K562 (cell line): Measurements from ENCODE around the gene CDK4. TPM values are rescaled to one million over a fixed set of nuclear protein-coding genes. Genes with fewer than 3 reads are reported as not detected.

ENCODE experiments used
- ETV1 ChIP-seq: fragments of 450-650 bp; conservative IDR thresholded peaks from 2 replicates; pipeline ENCODE4 v1.6.1; 2016; ENCODE audit warnings: missing genetic modification characterization, control low read depth, low read depth, missing compliant biosample characterization
- FOXJ3 ChIP-seq: sonication (generic); formaldehyde crosslinking; IDR thresholded peaks from 2 replicates; pipeline ENCODE4 v1.4.0; 2020; ENCODE audit warnings: mild to moderate bottlenecking, missing genetic modification reagents
- HCFC1 ChIP-seq: IDR thresholded peaks from 2 replicates; pipeline ENCODE4 v1.6.1; 2012; ENCODE audit warnings: low read depth, low read length, improper control_type of control experiment
- KAT8 ChIP-seq: fragments of 450-650 bp; IDR thresholded peaks from 2 replicates; pipeline ENCODE4 v1.6.1; 2016; ENCODE audit warnings: low read depth, mild to moderate bottlenecking
- NFIC ChIP-seq: fragments of 450-650 bp; IDR thresholded peaks from 2 replicates; pipeline ENCODE4 v1.6.1; 2017; ENCODE audit warnings: mild to moderate bottlenecking, inconsistent platforms
- NRF1 ChIP-seq, 2 experiments: fragments of 450-650 bp; IDR thresholded peaks in 1 of 2; conservative IDR thresholded peaks in 1 of 2; 2 replicates each; pipeline ENCODE4 v1.6.1; 2014; ENCODE audit warnings: mild to moderate bottlenecking in 2 of 2
- PHF8 ChIP-seq: fragments of 200-600 bp; sonication (generic); IDR thresholded peaks from 2 replicates; pipeline ENCODE4 v1.6.1; 2012; ENCODE audit warnings: mixed run types, mild to moderate bottlenecking, inconsistent platforms, low read length, moderate library complexity, borderline replicate concordance
- POLR2AphosphoS5 ChIP-seq: IDR thresholded peaks from 2 replicates; pipeline ENCODE4 v1.6.1; 2011; ENCODE audit warnings: mild to moderate bottlenecking, low read depth, low read length, moderate library complexity; ENCODE audit not compliant: control insufficient read depth, insufficient read depth
- TEAD1 ChIP-seq, 2 experiments: fragments of 450-650 bp in 1 of 2; sonication (generic) in 1 of 2; formaldehyde crosslinking; IDR thresholded peaks; 2 replicates each; pipeline versions ENCODE4 v1.4.0 to v1.8.0; 2020 to 2022; ENCODE audit warnings: mild to moderate bottlenecking in 2 of 2, missing genetic modification reagents in 1 of 2
- ZBTB7A ChIP-seq: IDR thresholded peaks from 2 replicates; pipeline ENCODE4 v1.6.1; 2011; ENCODE audit warnings: low read depth, mild to moderate bottlenecking, low read length, moderate library complexity, borderline replicate concordance; ENCODE audit not compliant: control insufficient read depth
- polyA plus RNA-seq, 8 experiments: library from polyadenylated mRNA; depleted of rRNA in 4 of 8; stranded (reverse) in 5 of 8; unstranded in 3 of 8; fragments of >200 nt; fragmentation: Nextera tagmentation in 2 of 8; fragmentation: Illumina TruSeq in 1 of 8; extraction: Ambion mirVana in 2 of 8; extraction: Trizol in 1 of 8; gene quantifications; 2 replicates each; pipeline versions ENCODE4 v1.2.1 to v1.2.3, GENCODE V29; 2011 to 2014; ENCODE audit warnings: inconsistent platforms in 1 of 8, missing spikeins in 1 of 8
- total RNA-seq, 7 experiments: library from RNA; depleted of rRNA in 6 of 7; stranded (reverse); fragments of >200 nt in 6 of 7; fragmentation: Illumina TruSeq in 2 of 7; extraction: Trizol in 2 of 7; gene quantifications; 2 replicates each; pipeline versions ENCODE4 v1.2.1 to v1.2.3, GENCODE V29; 2011 to 2021; ENCODE audit warnings: low replicate concordance in 1 of 7
- TF ChIP-seq, protein P1 (sequence below), 2 experiments: fragments of 450-650 bp in 1 of 2; IDR thresholded peaks; 2 replicates each; pipeline ENCODE4 v1.6.1; 2011 to 2017; ENCODE audit warnings: low read depth in 2 of 2, antibody characterized with exemption in 1 of 2, borderline replicate concordance in 1 of 2, low read length in 1 of 2, mild to moderate bottlenecking in 1 of 2, mixed read lengths in 1 of 2; ENCODE audit not compliant: control insufficient read depth in 1 of 2
- TF ChIP-seq, protein P2 (sequence below), 2 experiments: fragments of 450-650 bp; conservative IDR thresholded peaks; 2 replicates each; pipeline ENCODE4 v1.6.1; 2017; ENCODE audit warnings: mild to moderate bottlenecking in 2 of 2, moderate library complexity in 2 of 2
- TF ChIP-seq, protein P3 (sequence below): fragments of 200-800 bp; sonication (Bioruptor generic); IDR thresholded peaks from 2 replicates; pipeline ENCODE4 v1.6.1; 2017; ENCODE audit warnings: missing genetic modification characterization, missing compliant biosample characterization
- TF ChIP-seq, protein P4 (sequence below), 2 experiments: IDR thresholded peaks; 2 replicates each; pipeline ENCODE4 v1.6.1; 2011; ENCODE audit warnings: borderline replicate concordance in 1 of 2, control low read depth in 1 of 2, low read depth in 1 of 2, low read length in 1 of 2, mild to moderate bottlenecking in 1 of 2, mixed read lengths in 1 of 2, moderate library complexity in 1 of 2; ENCODE audit not compliant: insufficient read depth in 1 of 2, insufficient read length in 1 of 2, poor library complexity in 1 of 2, severe bottlenecking in 1 of 2; ENCODE audit errors: extremely low read depth in 1 of 2
- TF ChIP-seq, protein P5 (sequence below), 2 experiments: fragments of 450-650 bp; IDR thresholded peaks; 2 replicates each; pipeline ENCODE4 v1.6.1; 2016

Gene CDK4
- total and polyA plus RNA-seq, 9 of the 15 experiments (the other 6 are each of a cell fraction or from before 2014, with no cell fraction given), result 37.8 to 436 (median 238) TPM

DNA sequence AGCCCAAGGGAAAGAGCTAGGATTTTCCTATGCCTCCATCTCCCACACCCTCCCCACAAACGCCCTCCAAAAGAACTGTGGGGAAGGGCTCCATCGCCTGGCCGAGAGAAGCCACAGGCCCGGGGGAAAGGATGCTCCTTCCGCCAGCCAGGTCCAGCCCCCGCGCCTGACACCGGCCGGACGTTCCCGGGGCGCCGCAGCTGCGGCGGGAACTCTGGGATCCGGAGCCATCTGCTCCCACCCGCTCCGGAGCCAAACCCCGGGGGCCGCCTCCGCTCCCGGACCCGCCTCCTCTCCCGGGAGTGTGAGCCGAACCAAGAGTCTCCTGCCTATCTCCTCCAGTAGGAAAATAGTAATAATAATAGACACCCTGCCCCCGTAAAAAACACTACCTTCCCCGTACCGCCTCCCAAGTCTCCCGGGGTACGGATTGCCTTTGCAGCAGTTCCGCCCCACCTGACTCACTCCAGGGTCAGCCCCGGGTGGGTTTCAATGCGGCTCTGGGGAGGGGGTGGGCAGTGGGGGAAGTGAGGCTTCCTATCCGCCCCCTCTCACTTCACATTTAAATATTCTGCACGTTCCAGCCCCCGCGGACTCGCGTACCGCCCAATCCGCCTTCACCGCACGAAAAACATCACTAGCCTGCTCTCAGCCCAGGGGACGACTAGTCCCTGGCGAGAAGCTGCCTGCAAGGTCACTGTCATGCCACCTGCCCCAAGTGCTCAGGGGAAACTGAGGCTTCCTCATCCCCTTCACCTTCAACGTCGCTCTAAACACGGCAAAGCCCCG is 16.0 kb downstream of the CDK4 start (continued):
- peak; percentile 43 to 46; a peak in 2 of 4 replicates for TF ChIP-seq NRF1 (conservative IDR thresholded peaks at IDR 0.05 in 1 of 2, IDR thresholded peaks at IDR 0.05 in 1 of 2)
- TF ChIP-seq, protein P1, sequence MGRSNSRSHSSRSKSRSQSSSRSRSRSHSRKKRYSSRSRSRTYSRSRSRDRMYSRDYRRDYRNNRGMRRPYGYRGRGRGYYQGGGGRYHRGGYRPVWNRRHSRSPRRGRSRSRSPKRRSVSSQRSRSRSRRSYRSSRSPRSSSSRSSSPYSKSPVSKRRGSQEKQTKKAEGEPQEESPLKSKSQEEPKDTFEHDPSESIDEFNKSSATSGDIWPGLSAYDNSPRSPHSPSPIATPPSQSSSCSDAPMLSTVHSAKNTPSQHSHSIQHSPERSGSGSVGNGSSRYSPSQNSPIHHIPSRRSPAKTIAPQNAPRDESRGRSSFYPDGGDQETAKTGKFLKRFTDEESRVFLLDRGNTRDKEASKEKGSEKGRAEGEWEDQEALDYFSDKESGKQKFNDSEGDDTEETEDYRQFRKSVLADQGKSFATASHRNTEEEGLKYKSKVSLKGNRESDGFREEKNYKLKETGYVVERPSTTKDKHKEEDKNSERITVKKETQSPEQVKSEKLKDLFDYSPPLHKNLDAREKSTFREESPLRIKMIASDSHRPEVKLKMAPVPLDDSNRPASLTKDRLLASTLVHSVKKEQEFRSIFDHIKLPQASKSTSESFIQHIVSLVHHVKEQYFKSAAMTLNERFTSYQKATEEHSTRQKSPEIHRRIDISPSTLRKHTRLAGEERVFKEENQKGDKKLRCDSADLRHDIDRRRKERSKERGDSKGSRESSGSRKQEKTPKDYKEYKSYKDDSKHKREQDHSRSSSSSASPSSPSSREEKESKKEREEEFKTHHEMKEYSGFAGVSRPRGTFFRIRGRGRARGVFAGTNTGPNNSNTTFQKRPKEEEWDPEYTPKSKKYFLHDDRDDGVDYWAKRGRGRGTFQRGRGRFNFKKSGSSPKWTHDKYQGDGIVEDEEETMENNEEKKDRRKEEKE (IDR thresholded peaks at IDR 0.05; ENCODE audit: borderline replicate concordance in 1 of 2, control insufficient read depth in 1 of 2, low read depth in 2 of 2, low read length in 1 of 2), result no peak
- TF ChIP-seq, protein P2, sequence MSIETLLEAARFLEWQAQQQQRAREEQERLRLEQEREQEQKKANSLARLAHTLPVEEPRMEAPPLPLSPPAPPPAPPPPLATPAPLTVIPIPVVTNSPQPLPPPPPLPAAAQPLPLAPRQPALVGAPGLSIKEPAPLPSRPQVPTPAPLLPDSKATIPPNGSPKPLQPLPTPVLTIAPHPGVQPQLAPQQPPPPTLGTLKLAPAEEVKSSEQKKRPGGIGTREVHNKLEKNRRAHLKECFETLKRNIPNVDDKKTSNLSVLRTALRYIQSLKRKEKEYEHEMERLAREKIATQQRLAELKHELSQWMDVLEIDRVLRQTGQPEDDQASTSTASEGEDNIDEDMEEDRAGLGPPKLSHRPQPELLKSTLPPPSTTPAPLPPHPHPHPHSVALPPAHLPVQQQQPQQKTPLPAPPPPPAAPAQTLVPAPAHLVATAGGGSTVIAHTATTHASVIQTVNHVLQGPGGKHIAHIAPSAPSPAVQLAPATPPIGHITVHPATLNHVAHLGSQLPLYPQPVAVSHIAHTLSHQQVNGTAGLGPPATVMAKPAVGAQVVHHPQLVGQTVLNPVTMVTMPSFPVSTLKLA (conservative IDR thresholded peaks at IDR 0.05), result peak in 1 of 2 experiments; percentile 25; a peak in 1 of 4 replicates
- peak; percentile 26; the same call in 1 of the 2 replicates for TF ChIP-seq PHF8
- peak; percentile 15; the same call in 1 of the 2 replicates for TF ChIP-seq NFIC
- TF ChIP-seq FOXJ3, result no peak
- TF ChIP-seq, protein P3, sequence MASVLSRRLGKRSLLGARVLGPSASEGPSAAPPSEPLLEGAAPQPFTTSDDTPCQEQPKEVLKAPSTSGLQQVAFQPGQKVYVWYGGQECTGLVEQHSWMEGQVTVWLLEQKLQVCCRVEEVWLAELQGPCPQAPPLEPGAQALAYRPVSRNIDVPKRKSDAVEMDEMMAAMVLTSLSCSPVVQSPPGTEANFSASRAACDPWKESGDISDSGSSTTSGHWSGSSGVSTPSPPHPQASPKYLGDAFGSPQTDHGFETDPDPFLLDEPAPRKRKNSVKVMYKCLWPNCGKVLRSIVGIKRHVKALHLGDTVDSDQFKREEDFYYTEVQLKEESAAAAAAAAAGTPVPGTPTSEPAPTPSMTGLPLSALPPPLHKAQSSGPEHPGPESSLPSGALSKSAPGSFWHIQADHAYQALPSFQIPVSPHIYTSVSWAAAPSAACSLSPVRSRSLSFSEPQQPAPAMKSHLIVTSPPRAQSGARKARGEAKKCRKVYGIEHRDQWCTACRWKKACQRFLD (CRISPR knock-in tag), result peak; percentile 49; the same call in 1 of the 2 replicates
- TF ChIP-seq, protein P4, sequence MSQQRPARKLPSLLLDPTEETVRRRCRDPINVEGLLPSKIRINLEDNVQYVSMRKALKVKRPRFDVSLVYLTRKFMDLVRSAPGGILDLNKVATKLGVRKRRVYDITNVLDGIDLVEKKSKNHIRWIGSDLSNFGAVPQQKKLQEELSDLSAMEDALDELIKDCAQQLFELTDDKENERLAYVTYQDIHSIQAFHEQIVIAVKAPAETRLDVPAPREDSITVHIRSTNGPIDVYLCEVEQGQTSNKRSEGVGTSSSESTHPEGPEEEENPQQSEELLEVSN (IDR thresholded peaks at IDR 0.05; ENCODE audit: borderline replicate concordance in 1 of 2, extremely low read depth in 1 of 2, insufficient read depth in 1 of 2, insufficient read length in 1 of 2, low read depth in 1 of 2, low read length in 1 of 2, poor library complexity in 1 of 2, severe bottlenecking in 1 of 2), result peak in 1 of 2 experiments; percentile 67
- TF ChIP-seq ZBTB7A, result peak; percentile 84; the same call in 1 of the 2 replicates
- 0 out of 4 replicates have a peak, but pooled peaks of 1 of the 2 experiments have one; percentile 42 for TF ChIP-seq TEAD1 (CRISPR knock-in tag; IDR thresholded peaks at IDR 0.05)
- TF ChIP-seq, protein P5, sequence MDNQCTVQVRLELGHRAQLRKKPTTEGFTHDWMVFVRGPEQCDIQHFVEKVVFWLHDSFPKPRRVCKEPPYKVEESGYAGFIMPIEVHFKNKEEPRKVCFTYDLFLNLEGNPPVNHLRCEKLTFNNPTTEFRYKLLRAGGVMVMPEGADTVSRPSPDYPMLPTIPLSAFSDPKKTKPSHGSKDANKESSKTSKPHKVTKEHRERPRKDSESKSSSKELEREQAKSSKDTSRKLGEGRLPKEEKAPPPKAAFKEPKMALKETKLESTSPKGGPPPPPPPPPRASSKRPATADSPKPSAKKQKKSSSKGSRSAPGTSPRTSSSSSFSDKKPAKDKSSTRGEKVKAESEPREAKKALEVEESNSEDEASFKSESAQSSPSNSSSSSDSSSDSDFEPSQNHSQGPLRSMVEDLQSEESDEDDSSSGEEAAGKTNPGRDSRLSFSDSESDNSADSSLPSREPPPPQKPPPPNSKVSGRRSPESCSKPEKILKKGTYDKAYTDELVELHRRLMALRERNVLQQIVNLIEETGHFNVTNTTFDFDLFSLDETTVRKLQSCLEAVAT (IDR thresholded peaks at IDR 0.05), result no peak
- no peak for TF ChIP-seq HCFC1
- peak; percentile 74 for TF ChIP-seq ETV1 (tag)
- no peak for TF ChIP-seq POLR2AphosphoS5
- TF ChIP-seq KAT8, result no peak
